SK-MEL-5 (cell line): Measurements from ENCODE around the gene LAT. TPM values are rescaled to one million over a fixed set of nuclear protein-coding genes. Genes with fewer than 3 reads are reported as not detected.
A peak's percentile ranks its signal among the peaks of the same experiment; 100 is the strongest.
"Not testable (repeated sequence)": the region's sequence is repeated elsewhere in the genome, so short reads cannot be mapped to it uniquely, and the experiment has no call there.

Source experiments
- DNase-seq: peaks from one replicate; pipeline ENCODE4 v3.0.0-alpha.2; 2016; ENCODE audit warnings: low read depth, low spot score
- in situ Hi-C: cut with HindIII; loops from 2 replicates; pipeline ENCODE4 v1.10.0; 2016; ENCODE audit warnings: low sequenced_read_pairs, high pct_unique_total_duplicates, low pct_unique_long_range_greater_than_20kb
- total RNA-seq: library from RNA; depleted of rRNA; stranded (reverse); fragments of >200 nt; shearing (Covaris generic); gene quantifications from 2 replicates; pipeline ENCODE4 v1.2.3, GENCODE V29; 2014

Gene LAT
- total RNA-seq, 1 experiment from 2014 or later, result 0.77 TPM

GRCh38 chr16:28974007-28974436 lies 10.8 kb upstream of the LAT start:
- peak; percentile 73 for DNase-seq
- in situ Hi-C loops, result no loop called here

DNA sequence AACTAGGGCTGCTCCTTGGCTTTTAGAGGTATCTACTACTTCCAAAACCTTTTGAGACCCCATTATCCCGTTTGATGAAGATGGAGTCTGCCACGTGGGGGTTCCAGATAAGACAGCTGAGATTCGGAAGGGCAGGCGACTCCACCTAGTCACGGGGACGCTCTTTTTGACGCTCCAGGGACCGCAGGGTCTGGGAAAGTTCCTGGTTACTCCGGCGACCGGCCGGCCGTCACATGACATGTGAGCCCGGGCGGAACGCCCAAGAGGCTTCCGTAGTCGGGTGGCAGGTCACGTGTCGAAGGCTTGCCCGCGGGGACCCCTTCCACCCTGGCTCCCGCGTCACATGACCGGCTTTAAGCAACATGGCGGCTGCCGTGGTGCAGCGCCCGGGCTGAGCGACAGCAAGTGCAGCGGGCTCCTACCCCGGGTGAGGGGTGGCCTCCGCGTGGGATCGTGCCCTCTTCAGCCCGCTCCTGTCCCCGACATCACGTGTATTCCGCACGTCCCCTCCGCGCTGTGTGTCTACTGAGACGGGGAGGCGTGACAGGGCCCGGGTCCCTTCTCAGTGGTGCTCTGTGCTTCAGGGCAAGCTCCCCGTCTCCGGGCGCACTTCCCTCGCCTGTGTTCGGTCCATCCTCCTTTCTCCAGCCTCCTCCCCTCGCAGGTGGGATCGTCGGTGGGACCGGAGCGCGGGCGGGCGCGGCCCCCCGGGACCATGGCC lies 10.3 kb upstream of the LAT start, which contains the start of gene SPNS1:
Gene SPNS1 (plus strand): TSS at position 342 of the 721 bp plus-strand sequence. CDS start 374 bp downstream, at position 716.
- in situ Hi-C loops, result no loop called here
- peak; percentile 93 for DNase-seq

DNA sequence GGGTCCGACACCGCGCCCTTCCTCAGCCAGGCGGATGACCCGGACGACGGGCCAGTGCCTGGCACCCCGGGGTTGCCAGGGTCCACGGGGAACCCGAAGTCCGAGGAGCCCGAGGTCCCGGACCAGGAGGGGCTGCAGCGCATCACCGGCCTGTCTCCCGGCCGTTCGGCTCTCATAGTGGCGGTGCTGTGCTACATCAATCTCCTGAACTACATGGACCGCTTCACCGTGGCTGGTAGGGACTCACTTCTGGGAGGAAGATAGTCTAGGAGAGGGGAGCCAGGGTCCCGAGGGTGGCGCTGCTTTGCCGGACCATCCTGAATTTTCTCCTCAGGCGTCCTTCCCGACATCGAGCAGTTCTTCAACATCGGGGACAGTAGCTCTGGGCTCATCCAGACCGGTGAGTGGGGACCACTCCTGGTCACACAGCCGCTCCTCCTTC lies 9.7 kb upstream of the LAT start:
- in situ Hi-C loops, result no loop called here
- no peak for DNase-seq

- no peak for DNase-seq
- in situ Hi-C loops, result no loop called here
Observed at GRCh38 chr16:28977703-28978662, 6.9 kb upstream of the LAT start.

- DNase-seq, in situ Hi-C loops: not testable (repeated sequence)
Observed at GRCh38 chr16:28980330-28980729, 4.5 kb upstream of the LAT start.

DNA sequence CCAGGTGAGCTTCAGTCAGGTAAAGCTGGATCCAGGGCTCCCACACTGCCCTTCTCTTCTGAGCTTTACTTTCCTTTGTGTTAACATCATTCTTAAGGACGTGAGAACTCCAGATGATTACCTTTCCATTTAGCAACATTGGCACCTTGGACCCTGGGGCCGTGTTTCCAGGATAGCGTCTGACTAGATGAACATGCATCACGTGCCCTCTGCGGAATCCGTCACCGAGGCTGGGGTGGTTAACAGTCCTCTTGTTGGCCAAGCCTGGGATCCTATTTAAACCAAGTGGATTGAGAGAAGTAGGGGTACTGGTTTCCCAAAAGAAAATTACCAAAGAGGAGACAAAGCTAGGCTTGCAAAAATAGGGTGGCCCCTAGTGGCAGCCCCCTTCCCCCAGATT lies 3.9 kb upstream of the LAT start:
- DNase-seq, result no peak
- in situ Hi-C loops, result no loop called here

- in situ Hi-C loops, result no loop called here
- DNase-seq, result peak; percentile 47
Observed at GRCh38 chr16:28981517-28981916, 3.3 kb upstream of the LAT start.

- in situ Hi-C loops, result no loop called here
- no peak for DNase-seq
Observed at GRCh38 chr16:28982418-28982817, 2.4 kb upstream of the LAT start.

DNA sequence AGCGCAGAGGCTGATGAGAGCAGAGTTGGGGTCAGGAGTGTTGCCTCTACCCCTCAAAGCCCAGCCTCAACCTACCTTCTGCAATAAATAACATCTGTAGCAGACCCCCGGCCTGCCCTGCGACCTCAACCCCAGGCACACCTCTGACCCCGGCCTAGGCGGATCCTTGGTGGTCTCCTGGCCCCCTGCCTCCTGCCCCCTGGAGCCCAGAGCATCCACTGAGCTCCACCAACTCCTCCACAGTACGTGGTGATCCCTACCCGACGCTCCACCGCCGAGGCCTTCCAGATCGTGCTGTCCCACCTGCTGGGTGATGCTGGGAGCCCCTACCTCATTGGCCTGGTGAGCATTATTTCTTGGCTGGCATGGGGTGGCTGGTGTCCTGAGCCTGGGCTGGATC lies 1.9 kb upstream of the LAT start:
- DNase-seq, result no peak
- in situ Hi-C loops, result no loop called here

GRCh38 chr16:28983644-28984043 lies 1.2 kb upstream of the LAT start:
- in situ Hi-C loops, result no loop called here
- no peak for DNase-seq

- in situ Hi-C loops, result no loop called here
- DNase-seq, result no peak
Observed at GRCh38 chr16:28984091-28984490, 761 bp upstream of the LAT start.

- no peak for DNase-seq
Observed at GRCh38 chr16:28985211-28986041, 574 bp downstream of the LAT start.

DNA sequence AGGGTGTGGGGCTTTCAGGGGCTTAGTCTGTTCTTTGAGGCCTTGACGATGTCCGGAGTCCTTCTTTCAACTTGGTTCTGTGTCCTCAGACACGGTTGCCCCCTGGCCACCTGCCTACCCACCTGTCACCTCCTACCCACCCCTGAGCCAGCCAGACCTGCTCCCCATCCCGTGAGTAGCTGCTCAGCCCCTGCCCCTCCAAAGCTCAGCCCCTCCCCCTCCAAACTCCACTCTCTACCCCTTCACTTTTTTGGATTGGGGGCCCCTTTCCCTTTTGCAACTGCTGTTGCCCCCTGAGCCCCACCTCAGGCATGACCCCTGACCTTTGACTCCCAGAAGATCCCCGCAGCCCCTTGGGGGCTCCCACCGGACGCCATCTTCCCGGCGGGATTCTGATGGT lies 1.2 kb downstream of the LAT start:
- DNase-seq, result no peak
- in situ Hi-C loops, result no loop called here

More at GRCh38 chr16:28985211-28986041, 574 bp downstream of the LAT start:
- in situ Hi-C loops, result no loop called here

GRCh38 chr16:28986492-28986891 lies 1.6 kb downstream of the LAT start:
- in situ Hi-C loops, result no loop called here
- no peak for DNase-seq

DNA sequence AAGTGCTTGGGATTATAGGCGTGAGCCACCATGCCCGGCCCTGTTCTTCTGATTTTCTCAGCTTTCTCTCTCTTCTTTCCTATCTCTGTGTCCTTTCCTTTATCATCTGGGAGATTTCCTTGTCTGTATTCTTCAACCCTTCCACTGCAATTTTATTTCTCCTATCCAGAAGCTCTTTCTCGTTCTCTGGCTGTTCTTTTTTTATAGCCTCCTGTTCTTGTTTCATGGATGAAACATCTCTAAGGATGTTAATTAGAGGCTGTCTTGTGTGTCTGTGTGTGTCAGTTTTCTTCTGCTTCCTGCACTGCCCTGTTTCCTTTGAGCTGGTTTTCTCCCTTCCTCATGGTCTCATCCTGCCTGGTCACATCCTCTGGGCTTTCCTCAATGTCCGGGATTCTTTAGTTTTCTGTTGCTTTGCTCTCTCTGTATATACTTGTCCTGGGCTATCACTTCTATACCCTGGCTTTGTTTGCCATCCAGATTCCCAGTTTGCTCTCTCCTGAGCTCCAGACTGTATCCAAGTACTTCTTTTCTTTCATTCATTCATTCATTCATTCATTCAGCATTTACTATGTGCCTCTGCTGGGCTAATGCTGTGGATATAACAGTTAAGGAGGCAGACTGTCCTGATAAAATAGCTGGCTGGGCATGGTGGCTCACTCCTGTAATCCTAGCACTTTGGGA lies 2.5 kb downstream of the LAT start:
- in situ Hi-C loops, result no loop called here
- no peak for DNase-seq

GRCh38 chr16:28989363-28989762 lies 4.5 kb downstream of the LAT start:
- DNase-seq, result no peak
- in situ Hi-C loops, result no loop called here

DNA sequence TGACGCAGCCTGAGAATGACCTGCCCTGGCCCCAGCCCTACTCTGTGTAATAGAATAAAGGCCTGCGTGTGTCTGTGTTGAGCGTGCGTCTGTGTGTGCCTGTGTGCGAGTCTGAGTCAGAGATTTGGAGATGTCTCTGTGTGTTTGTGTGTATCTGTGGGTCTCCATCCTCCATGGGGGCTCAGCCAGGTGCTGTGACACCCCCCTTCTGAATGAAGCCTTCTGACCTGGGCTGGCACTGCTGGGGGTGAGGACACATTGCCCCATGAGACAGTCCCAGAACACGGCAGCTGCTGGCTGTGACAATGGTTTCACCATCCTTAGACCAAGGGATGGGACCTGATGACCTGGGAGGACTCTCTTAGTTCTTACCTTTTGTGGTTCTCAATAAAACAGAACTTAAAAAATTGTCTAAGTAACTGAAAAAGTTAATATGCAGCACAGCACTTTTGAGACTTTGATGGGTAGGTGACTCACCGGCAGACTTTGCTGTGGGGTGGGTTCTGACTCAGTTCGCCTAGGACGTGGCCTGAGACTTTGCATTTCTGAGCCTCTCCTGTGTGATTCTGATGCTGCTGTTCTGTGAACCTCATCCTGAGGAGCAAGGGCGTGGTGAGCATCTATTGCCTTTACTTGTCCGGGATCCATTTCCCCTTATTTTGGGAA lies 5.7 kb downstream of the LAT start:
- in situ Hi-C loops, result no loop called here
- no peak for DNase-seq
